C4-2B (cell line): ENCODE measurements around the gene SPOCK1.

Source experiments
- ZFX ChIP-seq: fragments of 450-650 bp; IDR thresholded peaks from 2 replicates; pipeline ENCODE4 v1.6.1; 2017
- TF ChIP-seq, protein P1 (sequence below): fragments of 450-650 bp; conservative IDR thresholded peaks from 2 replicates; pipeline ENCODE4 v1.5.1; 2017; ENCODE audit warnings: mild to moderate bottlenecking

DNA sequence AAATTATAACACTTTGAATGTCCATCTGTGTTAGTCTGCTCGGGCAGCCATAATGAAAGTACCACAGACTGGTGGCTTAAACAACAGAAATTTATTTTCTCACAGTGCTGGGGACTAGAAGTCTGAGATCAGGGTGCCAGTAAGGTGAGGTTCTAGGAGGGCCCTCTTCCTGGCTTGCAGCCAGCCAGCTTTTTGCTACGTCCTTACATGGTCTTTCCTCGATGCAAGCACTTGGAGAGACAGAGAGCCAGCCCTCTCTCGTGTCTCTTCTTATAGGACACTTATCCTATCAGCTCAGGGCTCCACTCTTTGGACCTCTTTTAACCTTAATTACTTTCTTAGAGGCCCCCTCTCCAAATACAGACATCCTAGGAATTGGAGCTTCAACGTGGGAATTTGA lies 351.8 kb downstream of the SPOCK1 start:
- TF ChIP-seq, protein P1, sequence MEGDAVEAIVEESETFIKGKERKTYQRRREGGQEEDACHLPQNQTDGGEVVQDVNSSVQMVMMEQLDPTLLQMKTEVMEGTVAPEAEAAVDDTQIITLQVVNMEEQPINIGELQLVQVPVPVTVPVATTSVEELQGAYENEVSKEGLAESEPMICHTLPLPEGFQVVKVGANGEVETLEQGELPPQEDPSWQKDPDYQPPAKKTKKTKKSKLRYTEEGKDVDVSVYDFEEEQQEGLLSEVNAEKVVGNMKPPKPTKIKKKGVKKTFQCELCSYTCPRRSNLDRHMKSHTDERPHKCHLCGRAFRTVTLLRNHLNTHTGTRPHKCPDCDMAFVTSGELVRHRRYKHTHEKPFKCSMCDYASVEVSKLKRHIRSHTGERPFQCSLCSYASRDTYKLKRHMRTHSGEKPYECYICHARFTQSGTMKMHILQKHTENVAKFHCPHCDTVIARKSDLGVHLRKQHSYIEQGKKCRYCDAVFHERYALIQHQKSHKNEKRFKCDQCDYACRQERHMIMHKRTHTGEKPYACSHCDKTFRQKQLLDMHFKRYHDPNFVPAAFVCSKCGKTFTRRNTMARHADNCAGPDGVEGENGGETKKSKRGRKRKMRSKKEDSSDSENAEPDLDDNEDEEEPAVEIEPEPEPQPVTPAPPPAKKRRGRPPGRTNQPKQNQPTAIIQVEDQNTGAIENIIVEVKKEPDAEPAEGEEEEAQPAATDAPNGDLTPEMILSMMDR: no peak
- TF ChIP-seq ZFX: no peak
